Tongue (tissue), 2 donors: ENCODE results near the gene CNRIP1. TPM values are rescaled to one million over a fixed set of nuclear protein-coding genes. Genes with fewer than 3 reads are reported as not detected.
"Not testable (repeated sequence)": the region's sequence is repeated elsewhere in the genome, so short reads cannot be mapped to it uniquely, and the experiment has no call there.

Experiments used
- DNase-seq: peaks from one replicate; pipeline ENCODE4 v3.0.0-alpha.2; 2015
- total RNA-seq: library from RNA; depleted of rRNA; stranded (reverse); fragments of >200 nt; gene quantifications from one replicate; pipeline ENCODE4 v1.2.3, GENCODE V29; 2014

Gene CNRIP1
- total RNA-seq, 1 donor from 2014 or later = 19.6 TPM

DNA sequence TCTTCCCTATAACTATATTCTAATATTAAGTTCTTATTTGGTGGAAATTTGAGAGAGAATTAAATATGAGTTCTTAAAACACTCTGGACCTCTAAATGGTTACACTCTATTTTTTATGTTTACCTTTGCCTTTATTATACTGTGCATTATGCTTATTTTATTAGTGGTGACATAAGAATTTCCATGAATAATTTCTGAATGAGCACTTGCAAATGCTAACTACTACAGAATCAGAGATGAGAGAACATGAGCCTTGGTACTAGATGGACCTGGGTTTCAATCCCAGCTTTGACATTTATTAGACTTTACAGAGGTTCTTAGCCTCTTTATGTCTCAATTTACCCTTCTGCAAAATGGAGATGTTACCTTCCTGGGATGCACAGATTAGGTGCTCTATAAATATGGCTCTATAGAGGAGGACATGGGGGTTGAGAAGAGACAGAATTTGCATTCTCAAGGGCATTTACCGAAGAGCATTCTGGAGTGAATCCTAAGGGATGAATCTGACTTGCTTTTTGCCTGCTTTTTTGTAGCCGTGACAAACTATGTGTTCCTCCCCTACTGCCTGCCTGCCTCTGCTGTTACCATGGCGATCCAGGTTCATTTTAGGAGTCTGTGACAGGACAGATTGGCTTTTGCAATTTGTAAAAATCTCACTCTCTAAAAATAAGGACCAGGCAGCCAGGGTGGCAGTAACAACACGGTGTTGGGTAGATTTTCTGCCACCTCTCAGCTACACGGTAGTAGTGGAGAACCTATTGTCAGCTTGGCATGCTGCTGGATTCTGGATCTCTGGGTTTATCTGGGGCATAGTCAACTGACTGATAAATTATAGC is 20.7 kb upstream of the CNRIP1 start:
- no peak for DNase-seq

DNA sequence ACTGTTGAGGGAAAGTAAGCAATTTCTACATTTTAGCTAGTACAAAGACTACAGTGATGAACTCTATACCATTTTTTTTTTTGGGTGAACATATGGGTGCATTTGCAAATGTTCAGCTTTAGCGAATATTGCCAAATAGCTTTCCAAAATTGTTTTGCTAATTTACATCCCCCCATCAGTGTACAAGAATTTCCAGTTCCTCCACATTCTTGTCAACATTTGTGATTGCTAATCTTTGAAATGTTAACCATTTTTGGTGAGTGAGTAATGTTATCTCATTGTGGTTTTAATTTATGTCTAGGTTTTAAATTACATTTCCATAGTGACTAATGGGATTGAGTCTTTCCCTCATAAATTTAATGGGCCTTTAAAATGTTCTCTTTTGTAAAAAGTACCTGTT is 16.4 kb upstream of the CNRIP1 start:
- DNase-seq = no peak

DNA sequence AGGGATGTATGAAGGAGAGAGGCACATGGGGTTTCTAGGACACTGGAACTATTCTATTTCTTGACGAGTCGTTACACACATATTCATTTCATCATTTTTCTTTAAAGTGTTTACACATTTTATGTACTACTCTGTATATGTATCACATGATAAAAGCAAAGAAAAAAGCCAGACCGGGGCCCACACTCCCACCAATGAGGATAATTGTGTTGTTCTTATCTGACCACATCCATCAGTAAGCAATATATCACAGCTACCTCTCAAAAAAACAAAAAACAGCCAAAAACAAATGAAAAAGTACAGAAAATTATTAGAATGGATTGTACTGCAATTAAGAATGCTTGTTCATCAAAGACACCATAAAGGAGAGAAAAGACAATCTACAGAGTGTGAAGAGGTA is 14.2 kb upstream of the CNRIP1 start:
- DNase-seq = no peak

DNA sequence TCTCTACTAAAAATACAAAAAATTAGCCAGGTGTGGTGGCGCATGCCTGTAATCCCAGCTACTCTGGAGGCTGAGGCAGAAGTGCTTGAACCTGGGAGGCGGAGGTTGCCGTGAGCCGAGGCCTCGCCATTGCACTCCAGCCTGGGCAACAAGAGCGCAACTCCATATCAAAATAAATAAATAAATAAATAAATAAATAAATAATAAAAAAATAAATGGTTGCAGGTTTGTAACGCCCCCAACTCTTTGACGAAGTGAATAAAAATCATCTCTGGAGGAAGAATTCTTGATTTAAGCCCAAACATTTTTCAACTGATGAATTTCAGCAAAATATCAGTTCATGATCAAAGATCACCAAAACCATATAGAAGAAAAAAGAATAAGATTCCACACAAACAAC is 13.3 kb upstream of the CNRIP1 start:
- DNase-seq = no peak

DNA sequence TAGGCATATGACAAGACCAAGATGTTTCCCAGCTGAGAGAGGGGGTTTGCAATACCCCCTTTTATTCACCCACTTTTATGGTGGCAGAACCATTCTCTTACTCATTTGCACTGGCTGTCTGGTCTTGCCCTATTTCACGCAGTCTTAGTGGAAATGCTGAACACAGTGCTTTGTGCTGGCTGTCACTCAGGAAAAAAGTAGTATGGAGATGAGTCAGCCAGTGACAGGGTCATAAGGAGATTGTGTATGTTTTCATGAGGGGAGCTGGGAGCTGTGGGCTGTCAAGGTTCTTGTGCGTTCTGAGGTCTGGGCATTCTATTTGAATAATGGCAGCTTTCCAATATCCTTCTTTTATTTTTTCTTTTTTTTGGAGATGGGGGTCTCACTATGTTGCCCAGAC is 10.9 kb upstream of the CNRIP1 start:
- DNase-seq = no peak

DNA sequence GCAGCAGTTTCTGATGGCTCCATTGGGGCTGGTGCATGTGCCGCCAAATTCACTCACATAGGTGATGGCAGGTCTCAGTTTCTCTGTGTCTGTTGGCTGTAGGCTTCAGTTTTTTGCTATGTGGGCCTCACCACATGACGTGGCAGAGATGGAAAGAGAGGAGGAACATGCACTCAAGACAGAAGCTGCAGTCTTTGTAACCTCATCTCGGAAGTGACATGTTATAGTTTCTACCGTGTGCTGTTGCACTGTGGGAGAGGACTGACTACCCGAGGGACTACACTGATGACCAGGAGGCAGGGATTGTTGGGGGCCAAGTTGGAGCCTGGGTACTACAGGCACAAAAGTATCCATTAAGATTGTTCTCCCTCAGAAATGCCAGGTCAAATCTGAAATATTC is 9.2 kb upstream of the CNRIP1 start:
- no peak for DNase-seq

DNA sequence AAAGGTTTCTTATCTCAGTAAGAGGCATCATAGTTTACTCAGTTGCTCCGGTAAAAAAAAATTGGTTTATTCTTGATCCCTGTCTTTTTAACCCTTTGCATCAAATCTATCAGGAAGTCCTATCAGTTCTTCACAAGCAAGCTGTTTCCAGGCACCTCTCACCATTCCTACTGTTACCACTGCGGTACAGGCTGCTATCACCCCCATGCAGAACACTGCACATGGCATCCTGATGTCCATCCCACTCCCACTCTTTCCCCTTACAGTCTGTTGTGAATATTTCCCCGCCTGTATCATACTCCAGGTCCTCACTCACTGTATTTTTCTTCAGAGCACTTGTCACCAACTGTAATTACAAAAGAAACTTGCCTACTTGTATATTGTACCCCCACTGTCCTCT is 5.3 kb upstream of the CNRIP1 start:
- no peak for DNase-seq

DNA sequence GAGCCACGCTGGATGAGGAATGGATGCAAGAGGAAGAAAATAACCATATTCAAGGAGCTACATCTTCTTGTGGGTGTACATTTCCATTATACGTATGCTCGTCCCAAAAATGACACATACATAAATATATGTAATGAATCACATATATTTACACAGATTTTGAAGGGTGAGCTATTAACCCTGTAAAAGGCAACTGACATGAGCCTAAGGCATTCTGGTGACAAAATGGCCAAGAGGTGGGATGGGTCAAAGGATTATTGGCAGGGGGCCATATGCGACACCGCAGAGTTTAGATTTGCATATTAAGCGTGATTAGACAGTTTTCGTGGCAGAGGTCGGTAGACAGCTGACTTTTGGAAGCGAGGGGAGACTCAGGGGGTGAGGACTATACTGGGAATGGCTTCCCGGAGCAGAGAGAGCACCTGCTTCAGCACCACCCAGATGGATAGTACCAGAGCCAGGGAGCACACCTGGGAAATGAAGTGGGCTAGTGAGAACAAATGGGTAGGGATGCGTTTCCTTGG is 431 bp upstream of the CNRIP1 start:
- peak; percentile 58 for DNase-seq

DNA sequence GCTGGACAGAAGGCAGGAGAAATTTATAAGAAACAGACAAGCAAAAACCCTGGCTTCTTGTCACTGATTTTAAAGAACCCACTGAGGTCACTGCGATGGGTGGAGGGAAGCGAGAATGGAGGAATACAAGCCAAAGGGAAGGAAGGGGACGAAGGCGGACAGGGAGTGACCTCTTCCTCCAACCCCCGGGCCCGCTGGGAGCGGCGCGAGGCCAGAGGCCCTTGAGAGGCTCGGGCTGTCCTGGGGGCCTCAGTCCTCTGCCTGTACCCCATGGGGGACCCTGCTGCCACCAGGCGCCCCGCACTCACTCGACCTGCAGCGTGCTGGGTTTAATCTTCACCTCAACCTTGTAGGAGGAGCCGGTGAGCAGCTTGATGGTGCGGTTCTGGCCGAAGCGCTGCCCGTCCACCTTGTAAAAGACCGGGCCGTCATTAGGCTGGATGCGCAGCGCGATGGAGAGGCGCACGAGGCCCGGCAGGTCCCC is 793 bp downstream of the CNRIP1 start:
- no peak for DNase-seq

DNA sequence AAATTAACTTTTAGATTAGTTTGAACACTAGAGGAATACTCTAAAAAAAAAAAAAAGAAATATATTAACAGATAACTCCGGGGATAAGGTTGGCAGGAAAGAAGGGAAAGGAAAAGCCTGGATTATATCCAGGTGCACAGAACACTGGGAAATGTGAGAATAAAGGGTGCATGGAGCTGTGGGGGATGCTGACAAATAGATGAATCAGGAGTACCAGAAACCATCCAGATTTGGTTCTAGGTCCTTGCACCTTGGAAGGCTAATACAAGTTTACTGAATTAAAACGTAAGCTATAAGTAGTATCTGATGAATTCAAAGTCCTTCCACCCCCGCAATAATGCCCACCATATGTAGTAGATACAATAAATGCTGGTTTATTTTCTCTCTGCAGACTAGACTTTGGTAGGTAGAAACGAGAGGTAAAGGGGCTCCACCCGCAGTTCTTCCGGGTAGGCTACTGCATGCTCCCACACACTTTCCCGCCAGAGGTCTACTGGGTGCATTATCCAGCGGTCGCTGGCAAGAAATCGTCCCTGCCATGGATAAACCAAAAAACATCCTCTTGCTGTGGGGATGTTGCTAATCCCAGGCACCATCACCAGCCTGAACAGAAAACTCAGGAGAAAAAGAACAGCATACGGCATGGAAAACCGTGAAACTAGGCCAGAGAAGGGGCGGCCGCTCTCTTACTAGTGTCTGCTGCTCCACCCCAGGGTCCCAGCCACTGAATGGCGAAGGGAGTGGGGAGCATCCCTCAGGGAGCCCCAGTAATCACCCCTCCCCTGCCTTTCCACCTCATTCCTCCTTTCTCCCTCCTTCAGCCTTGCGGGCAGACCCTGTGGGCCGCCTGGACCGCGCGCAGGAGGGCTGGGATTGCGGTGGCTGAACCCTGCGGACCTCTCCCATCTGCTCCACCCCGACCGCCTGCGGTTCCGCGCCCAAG is 1.5 kb downstream of the CNRIP1 start:
- DNase-seq = peak; percentile 29

DNA sequence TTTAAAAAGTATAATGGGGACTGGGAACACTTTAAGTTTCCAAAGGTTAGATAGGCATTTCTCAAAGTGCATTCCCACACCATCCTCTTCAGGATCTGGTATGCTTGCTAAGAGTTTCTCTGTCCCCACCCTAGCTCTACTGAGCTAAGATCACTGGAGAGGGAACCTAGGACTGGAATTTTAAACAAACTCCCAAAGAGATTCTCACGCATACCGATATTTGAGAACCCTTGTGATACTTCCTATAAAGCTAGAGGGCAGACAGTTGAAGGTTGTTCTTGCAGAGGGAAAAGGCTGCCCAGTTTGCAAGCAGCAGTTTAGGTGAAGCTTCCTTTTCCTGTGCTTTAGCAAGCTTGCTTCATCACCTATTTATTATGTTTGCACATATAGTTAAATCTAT is 3.6 kb downstream of the CNRIP1 start:
- no peak for DNase-seq

DNA sequence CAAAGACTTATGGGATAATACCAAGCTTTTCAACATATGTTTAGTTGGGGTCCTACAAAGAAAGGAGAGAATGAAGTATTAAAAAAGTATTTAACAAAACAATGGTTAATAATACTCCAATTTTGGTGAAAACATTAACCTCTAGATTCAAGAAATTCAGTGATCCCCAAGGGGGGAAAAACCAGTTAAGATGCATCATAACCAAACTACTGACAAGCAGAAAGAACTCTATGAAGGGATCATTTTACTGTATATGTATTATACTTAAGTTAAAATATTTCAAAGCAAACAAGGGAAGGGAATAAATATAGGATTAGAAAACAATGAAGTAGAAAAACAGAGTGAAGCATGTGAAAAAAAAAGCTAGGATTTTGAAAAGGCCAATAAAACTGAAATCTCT is 8.7 kb downstream of the CNRIP1 start:
- no peak for DNase-seq

DNA sequence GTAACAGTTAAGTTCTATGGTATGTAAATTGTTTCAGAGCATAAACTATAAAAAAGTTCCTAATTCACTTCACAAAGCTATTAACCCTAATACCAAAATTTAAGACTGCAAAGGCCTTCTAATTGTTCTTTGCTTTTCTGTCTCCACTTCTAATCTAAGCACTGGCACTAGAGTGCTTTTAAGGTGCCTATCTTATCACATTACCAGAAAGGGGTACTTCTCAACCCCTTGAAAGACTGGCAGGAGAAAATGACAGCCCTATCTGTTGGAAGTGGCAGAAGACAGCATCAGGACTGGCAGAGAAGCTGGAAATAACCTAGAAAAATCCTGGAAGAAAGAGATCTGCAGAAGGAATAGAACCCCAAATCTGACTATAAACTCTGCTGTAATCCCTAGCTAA is 10.3 kb downstream of the CNRIP1 start:
- DNase-seq = no peak

DNA sequence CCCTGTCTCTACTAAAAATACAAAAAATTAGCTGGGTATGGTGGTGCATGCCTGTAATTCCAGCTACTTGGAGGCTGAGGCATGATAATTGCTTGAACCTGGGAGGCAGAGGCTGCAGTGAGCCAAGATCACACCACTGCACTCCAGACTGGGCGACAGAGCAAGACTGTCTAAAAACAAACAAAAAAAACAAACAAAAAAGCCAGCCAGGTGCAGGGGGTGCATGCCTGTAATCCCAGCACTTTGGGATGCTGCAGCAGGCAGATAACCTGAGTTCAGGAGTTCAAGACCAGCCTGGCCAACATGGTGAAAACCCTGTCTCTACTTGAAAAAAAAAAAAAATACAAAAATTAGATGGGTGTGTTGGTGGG is 15.9 kb downstream of the CNRIP1 start:
- not testable (repeated sequence) for DNase-seq

DNA sequence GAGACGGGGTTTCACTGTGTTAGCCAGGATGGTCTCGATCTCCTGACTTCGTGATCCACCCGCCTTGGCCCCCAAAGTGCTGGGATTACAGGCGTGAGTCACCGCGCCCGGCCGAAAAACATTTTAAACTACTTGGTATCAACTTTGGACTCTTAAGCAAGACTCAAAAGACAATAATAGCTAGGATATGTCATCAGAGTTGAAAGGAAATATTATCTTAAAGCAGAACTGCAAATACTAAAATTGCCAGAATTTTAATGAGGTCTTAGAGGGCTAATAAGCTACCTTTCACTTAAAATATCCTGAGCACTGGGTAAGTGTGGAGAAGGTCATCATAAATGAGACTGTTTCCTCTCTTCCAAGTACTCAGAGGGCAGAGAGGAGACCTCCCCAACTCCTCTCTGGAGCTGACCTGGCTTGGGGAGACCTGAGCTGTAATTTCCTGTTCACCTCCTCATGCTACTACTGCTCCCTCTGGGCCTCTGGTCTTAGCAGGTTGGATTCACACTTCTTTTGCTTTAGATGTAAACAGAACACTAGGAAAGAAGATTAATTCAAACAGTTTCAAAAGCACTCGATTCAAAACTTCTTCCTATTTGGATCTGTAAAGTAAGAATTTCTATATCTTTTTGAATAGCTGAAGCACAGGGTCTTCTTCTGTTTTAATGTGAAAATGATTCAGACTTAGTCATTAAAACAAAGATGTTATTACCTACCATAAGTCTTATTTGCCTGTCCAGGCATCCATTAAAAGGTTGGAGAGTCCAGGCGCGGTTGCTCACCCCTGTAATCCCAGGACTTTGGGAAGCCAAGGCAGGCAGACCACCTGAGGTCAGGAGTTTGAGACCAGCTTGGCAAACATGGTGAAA is 16.5 kb downstream of the CNRIP1 start:
- no peak for DNase-seq

DNA sequence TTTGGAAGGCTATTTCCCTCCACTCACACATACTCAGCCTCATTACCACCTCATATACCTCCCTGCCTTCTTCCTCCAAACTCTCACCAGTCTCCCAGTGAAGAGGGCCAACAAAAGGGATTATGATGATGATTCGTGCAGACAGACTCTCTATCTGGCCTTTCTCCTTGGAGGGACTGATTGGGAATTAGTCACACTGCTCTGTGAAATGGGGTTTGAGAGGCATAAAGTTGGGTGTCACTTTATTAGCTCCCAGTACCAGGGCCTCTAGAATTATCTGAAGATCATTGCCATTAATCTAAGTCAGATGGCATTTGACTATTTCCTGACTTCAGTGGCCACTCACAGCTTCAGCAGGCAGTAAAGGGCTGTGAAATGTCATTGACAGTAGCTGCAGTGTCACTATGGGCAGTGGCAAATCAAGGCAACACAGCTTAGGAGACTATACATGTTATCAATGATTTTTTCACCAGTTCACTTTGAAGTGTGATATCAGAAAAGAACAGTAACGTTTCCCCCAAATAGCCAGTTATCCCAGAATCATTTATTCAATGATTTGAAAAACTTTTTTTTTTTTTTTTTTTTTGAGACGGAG is 17.4 kb downstream of the CNRIP1 start:
- no peak for DNase-seq

DNA sequence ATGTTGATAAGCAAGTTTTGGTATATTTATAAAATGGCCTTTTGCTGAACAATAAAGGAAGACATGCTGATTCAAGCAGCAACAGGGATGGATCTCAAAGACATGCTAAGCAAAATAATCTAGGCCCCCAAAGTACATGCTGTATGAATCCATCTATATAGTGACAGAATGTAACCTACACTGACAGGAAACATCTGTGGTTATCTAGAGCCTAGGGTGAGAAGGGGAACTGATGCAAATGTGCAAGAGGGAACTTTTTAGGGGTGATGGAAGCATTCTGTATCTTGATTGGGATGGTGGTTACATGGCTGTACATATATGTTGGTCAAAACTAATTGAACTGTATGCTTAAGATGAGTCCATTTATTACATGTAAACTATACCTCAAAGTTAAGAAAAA is 24.2 kb downstream of the CNRIP1 start:
- no peak for DNase-seq

DNA sequence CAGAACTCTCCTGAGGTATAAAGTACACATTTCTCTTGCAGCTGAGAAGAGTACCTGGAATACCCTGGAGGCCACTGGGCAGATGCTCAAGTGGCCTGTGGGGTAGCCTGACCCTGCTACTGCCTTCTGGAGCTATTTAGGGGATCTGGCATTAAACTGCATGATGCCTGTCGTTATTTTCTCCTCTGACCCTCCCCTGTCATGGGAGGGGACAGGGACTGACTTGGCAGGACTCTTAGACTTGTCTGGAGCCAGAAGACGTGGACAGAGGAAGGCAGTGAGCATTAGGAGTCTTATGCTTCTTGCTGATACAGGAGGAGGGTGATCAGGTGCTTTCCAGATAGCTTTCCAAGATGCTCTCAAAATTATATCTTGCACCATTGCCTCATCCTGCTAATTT is 24.8 kb downstream of the CNRIP1 start:
- DNase-seq = peak; percentile 23

DNA sequence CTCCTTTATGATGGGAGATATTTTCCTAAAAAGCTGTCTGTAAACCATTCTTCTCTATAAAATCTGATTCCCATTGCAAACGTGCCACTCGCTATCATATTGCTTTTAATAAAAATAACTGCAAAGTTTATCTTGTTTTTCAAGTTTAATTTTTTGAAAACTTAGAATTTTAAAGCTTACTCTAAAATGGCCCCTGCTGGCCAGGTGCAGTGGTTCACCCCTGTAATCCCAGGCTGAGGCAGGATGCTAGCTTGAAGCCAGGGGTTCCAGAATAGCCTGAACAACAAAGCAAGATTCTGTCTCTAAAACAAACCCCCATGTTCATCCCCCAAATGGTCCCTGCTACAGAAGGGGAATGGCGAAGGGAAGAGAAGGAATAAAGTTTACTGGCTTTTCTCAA is 25.6 kb downstream of the CNRIP1 start:
- no peak for DNase-seq

DNA sequence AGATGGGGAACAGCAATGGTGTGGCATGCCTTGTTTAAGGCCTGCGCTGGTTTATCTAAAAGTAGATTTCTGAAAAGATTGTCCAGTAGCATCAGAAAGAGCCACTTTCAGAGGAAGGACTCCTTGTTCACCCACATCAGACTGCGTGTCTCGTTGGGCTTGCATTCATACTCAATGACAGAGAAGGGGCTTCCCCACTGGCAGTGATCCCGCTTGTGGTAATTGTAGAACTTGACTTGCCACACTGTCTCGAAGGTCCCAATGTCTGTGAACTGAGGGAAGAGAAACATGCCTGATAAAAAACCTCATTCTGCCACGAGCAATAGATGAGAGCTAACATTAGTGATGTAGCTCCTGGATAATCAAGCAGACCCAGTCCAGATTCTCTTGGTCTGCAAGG is 26.0 kb downstream of the CNRIP1 start:
- DNase-seq = no peak

DNA sequence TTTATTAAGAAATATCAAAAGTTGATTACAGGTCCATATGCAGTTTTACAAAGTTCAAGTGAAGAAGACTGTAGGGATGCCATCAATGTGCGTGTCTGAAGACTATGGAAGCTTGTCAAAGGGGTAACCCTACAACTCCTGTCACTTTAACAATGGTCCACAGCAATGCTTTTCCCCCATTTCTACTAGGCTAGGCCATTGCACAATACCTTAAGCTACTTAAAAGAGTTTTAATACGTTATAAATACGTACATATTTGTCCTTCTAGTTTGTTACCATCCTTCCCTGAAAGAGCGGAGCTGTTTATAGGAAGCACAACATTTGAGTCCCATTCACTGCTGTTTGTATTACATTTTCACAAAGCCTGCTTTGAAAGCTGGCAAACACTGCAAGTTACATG is 26.7 kb downstream of the CNRIP1 start:
- no peak for DNase-seq
